HG03097 (cell line): ENCODE measurements around the gene MOCS2.
A peak's percentile ranks its signal among the peaks of the same experiment; 100 is the strongest.
"Not testable (repeated sequence)": the region's sequence is repeated elsewhere in the genome, so short reads cannot be mapped to it uniquely, and the experiment has no call there.

Source experiments
- ATAC-seq: cut with Tn5 transposase; IDR thresholded peaks from one replicate; pipeline ENCODE4 v1.9.1; 2021; ENCODE audit not compliant: unreplicated experiment, low FRiP score

The MOCS2 gene, protein sequence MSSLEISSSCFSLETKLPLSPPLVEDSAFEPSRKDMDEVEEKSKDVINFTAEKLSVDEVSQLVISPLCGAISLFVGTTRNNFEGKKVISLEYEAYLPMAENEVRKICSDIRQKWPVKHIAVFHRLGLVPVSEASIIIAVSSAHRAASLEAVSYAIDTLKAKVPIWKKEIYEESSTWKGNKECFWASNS

DNA sequence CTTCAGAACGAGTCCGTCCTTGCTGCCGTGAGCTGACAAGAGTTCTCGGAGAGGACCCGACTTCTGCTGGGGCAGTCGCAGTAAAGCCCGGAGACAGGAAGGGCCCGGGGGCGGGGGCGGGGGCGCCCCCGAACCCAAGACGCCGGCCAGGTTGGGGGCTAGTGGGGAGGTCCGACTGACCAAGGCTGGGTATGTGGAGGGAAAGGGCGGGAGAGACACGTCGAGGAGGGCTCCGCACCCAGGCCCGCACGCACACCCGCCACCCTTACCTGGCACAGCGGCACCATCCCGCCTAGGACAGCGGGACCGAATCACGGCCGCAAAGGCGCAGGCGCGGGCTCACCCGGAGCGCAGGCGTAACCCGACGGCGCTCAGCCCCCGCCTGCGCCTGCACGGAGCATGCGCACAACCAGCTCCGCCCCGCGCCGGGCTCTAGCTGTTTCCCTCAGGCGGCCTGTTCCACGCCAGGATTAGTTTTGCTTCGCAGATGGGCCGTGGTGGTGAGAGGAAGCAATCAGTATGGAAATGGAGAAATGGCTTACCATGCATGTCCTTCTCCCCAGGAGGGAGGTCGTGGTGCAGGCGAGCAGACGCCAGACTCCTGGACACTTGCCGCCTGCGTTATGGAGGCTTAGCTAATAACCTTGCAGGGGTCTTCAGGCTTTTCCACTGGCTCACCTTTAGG lies at the start of gene MOCS2:
Gene MOCS2, minus strand, starts transcription at position 315 of the 685 bp plus-strand sequence. CDS start 2,583 bp downstream, outside the sequence.
- ATAC-seq, result peak; percentile 97

DNA sequence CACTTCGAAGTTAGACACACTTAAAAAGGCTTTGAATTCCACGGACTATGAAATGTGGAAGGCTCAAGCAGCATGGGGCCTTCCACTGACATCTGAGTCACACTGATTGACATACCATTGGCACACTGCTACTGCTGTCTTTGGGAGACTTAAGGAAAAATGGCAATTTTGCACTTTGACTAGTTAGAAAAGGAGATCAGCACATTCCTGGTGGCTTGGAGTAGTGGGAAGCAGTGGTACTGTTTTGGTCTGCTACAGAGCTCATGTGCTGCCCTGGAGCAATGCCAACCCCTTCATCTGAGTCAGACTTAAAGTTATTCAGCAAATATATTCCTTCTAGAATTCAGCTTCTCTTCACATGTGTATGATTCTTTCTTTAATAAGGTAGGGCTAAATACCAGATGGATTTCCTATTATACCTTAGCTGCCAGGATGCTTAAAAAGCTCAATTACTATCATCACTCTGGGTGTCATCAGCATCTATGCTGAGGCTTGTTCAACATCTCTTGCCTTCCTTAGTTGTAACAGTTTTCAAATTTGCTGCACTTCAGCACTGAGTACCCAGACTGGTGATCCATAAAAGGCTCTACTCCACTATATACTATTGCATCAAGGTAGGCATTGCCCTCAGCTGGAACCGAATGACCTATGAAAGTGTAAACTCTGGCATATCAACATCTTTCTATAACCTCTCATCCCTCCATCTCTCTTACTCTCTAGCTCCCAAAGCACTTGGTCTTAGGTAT lies 42.3 kb upstream of the MOCS2 start:
- no peak for ATAC-seq

DNA sequence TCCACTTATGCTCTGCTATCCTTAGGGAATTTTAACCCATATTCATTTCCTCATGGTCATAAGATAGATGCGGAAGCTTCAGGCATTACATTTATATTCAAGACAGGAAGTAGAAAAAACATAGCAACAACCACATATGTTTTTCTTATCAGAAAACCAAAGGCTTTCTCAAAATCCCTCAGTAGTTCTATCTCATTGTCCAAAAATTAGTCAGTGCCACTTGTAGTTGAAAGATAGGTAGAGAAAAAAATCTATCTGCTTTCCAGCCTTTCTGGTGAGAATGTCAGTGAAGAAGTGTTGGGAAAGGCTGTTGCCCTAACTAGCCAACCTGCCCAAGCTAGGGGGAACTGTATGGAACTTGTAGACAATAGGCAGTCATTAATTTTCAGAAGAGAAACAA lies 23.5 kb upstream of the MOCS2 start:
- ATAC-seq, result no peak

DNA sequence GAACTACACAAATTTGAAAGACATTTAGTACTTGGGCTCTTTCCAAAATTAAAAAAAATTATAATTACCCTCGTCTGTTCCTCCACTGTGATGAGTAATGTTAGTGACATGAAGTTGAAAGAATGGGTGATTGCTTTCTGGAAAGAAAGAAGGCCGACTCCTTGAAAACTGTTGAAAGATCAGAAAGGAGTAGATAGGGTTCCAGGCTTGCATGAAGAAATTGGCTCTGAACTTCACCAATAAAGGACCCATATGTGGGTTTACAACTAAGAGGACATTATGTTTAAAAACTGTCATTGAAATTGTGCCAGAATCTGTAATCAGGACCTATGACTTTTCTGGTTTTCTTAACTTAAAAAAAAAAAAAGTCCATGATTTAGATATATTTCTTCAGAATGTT lies 20.7 kb upstream of the MOCS2 start:
- no peak for ATAC-seq

DNA sequence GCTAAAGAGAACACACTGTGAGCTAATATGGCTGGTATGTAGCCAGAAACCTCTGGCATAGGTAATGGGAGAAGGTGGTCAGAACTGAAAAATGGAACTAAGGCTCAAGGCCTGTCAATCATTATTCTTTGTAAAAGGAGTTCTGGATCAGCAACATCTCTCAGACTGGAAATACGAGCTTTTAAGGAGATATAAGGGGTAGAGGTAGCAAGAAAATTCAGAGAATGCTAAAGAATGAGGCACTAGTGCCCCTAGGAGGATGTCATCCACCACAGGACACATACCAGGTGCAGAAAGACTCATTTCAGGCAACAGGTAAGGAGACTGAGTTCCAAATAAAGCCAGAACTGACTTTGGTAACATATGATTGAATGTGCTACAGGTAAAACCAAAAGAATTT lies 18.9 kb upstream of the MOCS2 start:
- ATAC-seq, result no peak

DNA sequence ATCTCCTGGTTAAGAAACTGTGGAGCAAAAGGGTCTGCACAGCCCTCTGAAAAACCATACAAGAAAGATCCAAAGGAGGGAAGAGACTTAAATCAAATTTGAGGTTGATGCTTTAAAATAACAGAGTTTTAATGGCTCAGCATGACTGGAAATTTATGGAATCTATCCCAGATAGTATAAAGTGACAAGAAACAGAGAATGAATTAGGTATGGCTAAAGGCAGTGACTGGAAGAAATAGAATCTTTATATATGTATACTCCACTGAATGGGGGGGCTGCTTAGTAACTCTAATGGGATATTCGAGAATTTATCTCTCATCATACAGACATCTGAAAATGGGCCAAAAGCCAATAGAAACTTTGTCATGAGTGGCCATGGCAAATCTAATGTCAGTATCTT lies 17.6 kb upstream of the MOCS2 start:
- ATAC-seq, result no peak

DNA sequence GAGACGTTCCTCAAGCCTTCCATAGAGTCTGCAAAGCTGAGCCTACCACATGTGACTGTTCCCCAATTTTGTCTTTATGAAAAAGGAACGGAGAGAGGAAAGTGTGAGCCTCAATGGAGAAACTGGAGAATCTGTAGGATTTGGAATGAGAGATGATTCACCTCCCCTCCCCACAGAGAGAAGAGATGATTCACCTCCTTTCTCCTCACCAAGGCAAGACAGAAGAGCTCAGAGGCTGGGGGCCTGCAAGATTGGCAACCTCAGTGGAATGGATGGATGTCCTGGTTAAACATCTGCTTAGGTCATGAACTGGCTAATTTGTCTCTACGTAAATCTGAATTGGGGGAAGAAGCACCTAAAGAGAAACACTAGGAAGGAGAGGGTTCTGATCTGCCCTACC lies 17.0 kb upstream of the MOCS2 start:
- no peak for ATAC-seq

DNA sequence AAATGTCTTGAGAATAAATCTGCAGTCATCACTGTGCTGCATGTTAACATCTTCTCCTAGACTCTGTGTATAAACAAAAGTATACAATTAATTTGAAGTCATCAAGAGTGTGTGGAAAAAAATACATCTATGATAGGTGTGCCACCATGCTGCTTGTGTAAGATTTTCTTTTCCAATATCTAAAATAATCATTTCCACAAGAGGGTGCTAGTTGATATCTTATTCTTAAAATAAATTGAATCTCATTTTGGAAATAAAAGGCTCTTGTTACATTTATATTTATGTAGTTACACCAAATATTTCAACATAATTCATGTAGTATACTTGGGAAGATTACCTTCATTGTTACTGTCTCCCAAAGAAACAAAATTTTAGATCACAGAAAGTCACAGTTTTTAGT lies 14.1 kb upstream of the MOCS2 start:
- no peak for ATAC-seq

DNA sequence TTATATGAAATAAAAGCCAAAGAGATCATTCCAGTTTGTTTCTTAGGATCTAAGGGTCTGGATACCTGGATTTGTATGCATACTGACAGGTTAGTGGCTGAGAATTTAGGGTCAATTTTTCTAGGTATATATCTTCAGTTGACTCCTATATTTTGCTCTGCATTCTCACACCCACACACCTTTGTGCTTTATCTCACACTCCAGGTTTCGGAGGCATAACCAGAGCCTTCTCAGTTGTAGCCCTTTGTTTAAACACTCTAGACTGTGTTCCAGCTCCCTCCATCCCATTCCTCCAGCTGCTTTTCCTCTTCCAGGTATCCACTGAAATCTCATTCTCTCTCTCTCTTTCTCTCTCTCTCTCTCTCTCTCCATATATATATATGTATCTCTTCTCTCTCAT lies 10.6 kb upstream of the MOCS2 start:
- no peak for ATAC-seq

DNA sequence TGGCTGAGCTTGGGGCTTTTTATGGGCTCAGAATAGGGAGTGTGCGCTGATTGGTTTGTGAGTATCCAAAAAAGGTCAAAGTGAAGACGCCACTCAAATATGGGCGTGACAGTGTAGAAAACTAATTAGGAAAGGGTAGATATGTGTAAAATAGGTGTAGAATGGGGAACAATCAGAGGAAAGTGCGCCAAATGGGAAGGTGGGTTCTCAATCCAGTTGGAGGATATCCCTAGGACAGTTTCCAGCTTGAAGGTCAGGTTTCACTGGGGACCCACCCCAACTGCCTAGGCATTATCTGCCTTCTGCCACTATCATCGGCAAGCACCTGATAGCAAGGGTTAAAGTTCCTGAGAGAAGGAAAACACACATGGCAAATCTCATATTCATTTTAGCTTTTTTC lies 9.3 kb upstream of the MOCS2 start:
- ATAC-seq, result no peak

DNA sequence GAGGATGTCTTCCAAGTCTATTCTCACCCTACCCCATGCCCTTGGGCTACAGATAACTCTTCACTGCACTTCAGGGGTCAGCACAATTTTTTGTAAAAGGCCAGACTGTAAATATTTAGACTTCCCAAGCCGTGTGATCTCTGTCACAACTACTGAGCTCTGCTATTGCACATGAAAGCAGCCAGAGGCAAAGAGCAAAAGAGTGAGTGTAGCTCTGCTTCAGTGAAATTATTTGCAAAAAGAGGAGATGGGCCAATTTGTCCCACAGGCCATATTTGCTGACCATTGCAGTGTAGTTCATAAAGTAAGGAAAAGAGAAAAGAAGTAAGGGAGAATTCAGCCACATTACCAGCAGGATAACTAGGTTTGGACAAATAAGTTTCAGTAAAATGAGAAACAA lies 7.0 kb upstream of the MOCS2 start:
- no peak for ATAC-seq

DNA sequence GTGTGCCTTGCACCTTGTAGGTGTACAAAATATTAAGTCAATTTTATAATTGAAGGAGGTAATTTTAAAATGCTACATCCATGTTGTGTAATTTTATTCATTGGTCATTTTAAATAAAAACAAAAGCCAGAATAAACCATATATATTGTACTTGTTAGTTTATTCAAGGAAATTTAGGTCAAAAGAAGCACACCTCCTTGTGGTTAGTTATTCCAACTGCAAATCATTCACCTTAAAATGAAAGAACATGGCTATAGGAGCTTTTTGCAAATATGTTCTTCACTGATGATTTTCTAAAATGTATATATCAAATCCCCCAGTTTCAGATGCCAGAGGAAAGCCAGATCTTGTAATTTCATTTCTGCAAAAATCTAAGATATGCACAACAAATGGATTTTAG lies 5.4 kb upstream of the MOCS2 start:
- no peak for ATAC-seq

DNA sequence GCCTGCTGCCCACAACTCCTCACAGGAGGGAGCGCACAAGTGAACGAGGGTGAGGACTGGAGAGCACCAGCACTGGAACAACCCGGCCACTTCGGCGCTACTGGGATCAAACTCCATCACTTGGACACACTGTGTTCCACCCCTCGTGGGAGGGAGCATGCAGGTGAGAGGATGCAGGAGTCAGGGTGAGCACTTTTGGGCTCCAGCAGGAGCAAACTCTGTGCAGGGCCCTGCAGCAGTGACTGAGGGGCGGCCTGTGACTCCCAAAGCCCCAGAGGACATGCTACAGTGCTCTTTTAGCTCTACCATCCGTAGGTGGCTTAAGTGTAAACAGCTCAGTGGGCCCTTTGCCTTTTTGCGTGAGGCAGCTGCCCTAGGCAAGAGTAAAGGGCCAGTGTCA lies 4.4 kb upstream of the MOCS2 start:
- ATAC-seq, result no peak

DNA sequence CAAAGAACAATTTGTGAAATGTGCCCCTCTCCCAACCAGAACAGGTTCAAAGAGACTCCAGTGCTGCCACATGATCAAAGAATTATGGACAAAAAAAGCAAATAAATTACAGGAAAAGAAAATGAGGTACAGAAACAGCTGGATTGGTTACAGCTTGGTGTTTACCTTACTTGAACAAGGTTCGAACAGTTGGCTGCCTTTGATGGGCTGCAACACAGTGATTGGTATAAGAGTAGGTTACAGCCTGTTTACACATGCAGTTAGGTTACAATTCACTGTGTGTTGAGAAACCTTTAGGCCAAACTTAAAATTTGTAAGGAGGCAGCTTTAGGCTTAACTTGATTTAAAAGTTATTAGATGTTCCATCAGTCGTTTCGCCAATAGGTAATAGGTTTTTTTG lies 3.4 kb upstream of the MOCS2 start:
- ATAC-seq, result no peak

DNA sequence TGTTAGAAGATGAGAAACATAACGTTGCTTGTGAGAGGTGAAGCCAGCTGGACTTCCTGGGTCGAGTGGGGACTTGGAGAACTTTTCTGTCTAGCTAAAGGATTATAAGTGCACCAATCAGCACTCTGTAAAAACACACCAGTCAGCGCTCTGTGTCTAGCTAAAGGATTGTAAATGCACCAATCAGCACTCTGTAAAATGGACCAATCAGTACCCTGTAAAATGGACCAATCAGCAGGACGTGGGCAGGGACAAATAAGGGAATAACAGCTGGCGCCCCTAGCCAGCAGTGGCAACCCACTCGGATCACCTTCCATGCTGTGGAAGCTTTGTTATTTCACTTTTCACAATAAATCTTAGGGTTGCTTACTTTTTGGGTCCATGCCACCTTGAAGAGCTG lies 2.8 kb upstream of the MOCS2 start:
- ATAC-seq, result not testable (repeated sequence)

DNA sequence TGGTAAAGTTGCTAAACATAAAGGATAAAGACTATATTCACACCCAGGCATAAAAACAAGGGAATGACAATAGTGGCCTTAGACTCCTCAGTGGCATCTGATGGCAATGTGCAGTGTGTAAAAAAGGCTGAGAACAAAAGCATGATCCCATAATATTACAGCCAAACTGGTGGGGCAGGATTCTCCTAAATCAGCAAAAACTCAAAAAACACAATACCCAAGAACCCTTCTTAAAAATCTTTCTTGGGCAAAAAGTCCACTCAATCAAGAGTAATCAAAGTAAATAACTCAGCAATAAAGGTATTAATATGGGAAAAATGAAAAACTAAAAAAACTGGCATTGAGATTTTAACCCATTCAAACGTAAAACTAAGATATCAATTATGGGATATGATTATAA lies 1.6 kb upstream of the MOCS2 start:
- no peak for ATAC-seq

DNA sequence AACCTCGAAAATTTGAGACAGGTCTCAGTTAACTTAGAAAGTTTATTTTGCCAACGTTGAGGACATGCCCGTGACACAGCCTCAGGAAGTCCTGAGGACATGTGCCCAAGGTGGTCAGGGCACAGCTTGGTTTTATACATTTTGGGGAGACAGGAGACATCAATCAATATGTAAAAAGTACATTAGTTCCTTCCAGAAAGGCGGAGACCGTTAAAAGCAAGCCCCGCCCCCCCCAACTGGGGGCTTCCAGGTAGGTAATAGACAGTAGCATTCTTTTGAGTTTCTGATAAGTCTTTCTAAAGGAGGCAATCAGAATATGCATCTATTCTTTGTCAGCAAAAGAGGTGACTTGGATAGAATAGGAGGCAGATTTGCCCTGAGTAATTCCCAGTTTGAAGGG lies 599 bp upstream of the MOCS2 start:
- no peak for ATAC-seq

DNA sequence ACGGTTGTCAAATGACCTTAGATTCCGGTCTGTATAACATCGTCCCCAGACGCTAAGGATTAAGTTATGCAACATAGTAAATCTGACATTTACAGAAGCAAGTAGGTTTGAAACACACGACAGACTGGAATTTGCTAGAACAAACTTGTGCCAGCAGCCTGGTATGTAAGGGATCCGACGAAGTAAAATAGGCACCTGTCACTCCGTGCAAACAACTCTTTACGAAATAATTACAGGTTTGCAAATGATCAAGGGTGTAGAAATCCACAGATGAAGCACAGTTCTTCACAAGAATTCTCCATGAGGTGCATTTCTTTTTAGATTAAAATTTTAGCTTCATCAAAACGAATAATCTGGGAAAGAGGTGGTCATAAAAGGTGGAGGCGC lies 508 bp downstream of the MOCS2 start:
- ATAC-seq, result peak; percentile 8

DNA sequence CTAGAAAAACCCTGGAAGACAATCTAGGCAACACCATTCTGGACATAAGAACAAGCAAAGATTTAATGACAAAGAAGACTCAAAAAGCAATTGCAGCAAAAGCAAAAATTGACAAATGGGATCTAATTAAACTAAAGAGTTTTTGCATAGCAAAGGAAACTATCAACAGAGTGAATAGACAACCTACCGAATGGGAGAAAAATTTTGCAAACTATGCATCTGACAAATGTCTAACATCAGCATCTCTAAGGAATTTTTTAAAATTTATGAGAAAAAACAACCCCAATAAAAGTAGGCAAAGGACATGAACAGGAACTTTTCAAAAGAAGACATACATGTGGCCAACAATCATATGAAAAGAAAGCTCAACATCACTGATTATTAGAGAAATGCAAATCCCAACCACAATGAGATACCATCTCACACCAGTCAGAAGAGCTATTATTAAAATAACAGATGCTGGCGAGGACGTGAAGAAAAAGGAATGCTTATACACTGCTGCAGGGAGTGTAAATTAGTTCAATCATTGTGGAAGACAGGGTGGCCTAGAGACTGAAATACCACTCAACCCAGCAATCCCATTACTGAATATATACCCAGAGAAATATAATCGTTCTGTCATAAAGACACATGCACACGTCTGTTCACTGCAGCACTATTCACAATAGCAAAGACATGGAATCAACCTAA lies 3.8 kb downstream of the MOCS2 start:
- ATAC-seq, result no peak

DNA sequence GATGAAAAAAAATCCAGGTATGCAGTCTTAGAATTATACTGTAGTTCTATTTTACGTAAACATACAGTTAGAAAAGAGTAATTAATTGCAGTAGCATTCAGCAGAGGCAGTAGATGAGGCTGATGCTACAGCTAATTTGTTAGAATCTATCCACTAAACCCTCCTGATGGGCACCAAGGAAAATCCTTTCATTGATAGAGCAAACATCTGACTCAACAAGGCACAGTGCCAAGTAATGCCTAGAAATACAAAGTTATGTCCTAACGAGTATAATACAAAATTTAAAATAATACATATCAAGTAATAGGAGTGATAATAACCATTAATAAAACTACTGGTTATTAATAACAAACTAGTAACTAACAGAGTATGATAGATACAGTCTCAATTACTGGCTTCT lies 9.0 kb downstream of the MOCS2 start:
- ATAC-seq, result no peak

DNA sequence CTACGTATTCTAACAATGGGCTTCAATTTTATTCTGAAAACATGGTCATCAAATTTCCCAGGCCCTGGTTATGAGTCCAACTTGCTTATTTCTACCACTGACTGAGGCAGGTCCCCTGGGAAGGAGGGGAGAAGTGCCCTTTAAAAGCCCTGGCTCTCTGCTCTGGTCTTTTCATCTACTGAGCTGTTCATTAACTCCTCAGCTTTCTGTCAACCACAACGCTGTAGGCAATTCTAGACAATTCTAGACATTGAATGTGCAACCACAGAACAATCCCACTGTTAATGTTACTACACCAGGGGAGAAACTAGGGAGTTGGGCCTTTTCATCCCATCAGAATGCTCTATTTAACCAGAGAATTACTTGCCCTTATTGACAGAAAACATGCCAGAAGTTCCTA lies 10.0 kb downstream of the MOCS2 start:
- ATAC-seq, result no peak
